HepG2 (cell line): ENCODE measurements around the gene STK39. TPM values are rescaled to one million over a fixed set of nuclear protein-coding genes. Genes with fewer than 3 reads are reported as not detected.

Experiments
- CENPT ChIP-seq: sonication (generic); formaldehyde crosslinking; IDR thresholded peaks from 2 replicates; pipeline ENCODE4 v1.8.0; 2022; ENCODE audit warnings: low read depth, mild to moderate bottlenecking, moderate library complexity, missing genetic modification reagents
- FOXK2 ChIP-seq: fragments of 450-650 bp; IDR thresholded peaks from 2 replicates; pipeline ENCODE4 v1.6.1; 2016
- GATAD2A ChIP-seq: IDR thresholded peaks from 2 replicates; pipeline ENCODE4 v1.6.1; 2016
- MIXL1 ChIP-seq: IDR thresholded peaks from 2 replicates; pipeline ENCODE4 v1.6.1; 2016
- MTF2 ChIP-seq: sonication (generic); formaldehyde crosslinking; IDR thresholded peaks from 2 replicates; pipeline ENCODE4 v1.5.0; 2020; ENCODE audit warnings: missing genetic modification reagents, borderline replicate concordance
- NFKB2 ChIP-seq: sonication (generic); formaldehyde crosslinking; IDR thresholded peaks from 2 replicates; pipeline ENCODE4 v1.4.0; 2020; ENCODE audit warnings: missing genetic modification reagents, borderline replicate concordance
- POLR2A ChIP-seq, 2 experiments: IDR thresholded peaks; 2 replicates each; pipeline ENCODE4 v1.6.1; 2011; ENCODE audit warnings: low read depth in 2 of 2, low read length in 2 of 2, mild to moderate bottlenecking in 1 of 2, moderate library complexity in 1 of 2; ENCODE audit not compliant: insufficient read depth in 1 of 2
- SATB2 ChIP-seq: sonication (generic); formaldehyde crosslinking; IDR thresholded peaks from 2 replicates; pipeline ENCODE4 v1.5.0; 2020; ENCODE audit warnings: missing genetic modification reagents
- SSRP1 ChIP-seq: IDR thresholded peaks from 2 replicates; pipeline ENCODE4 v1.6.1; 2016; ENCODE audit warnings: control low read depth
- ZFP90 ChIP-seq: sonication (generic); formaldehyde crosslinking; IDR thresholded peaks from 2 replicates; pipeline ENCODE4 v1.8.0; 2022; ENCODE audit warnings: missing genetic modification reagents, mild to moderate bottlenecking, inconsistent platforms, borderline replicate concordance
- ZNF232 ChIP-seq: sonication (generic); formaldehyde crosslinking; IDR thresholded peaks from 2 replicates; pipeline ENCODE4 v1.4.0; 2020; ENCODE audit warnings: missing genetic modification reagents, borderline replicate concordance
- ZNF292 ChIP-seq: sonication (generic); formaldehyde crosslinking; IDR thresholded peaks from 2 replicates; pipeline ENCODE4 v1.8.1; 2022; ENCODE audit warnings: mild to moderate bottlenecking, low read depth, missing genetic modification reagents, borderline replicate concordance
- ZNF33A ChIP-seq: sonication (generic); formaldehyde crosslinking; IDR thresholded peaks from 2 replicates; pipeline ENCODE4 v1.5.1; 2020; ENCODE audit warnings: missing genetic modification reagents, mild to moderate bottlenecking, moderate library complexity, borderline replicate concordance
- ZNF33B ChIP-seq: sonication (generic); formaldehyde crosslinking; IDR thresholded peaks from 2 replicates; pipeline ENCODE4 v1.5.1; 2020; ENCODE audit warnings: mild to moderate bottlenecking, missing genetic modification reagents
- ZNF577 ChIP-seq: sonication (generic); formaldehyde crosslinking; IDR thresholded peaks from 2 replicates; pipeline ENCODE4 v1.4.0; 2020; ENCODE audit warnings: mild to moderate bottlenecking, low read depth, missing genetic modification reagents, borderline replicate concordance
- ZNF672 ChIP-seq: sonication (generic); formaldehyde crosslinking; IDR thresholded peaks from 2 replicates; pipeline ENCODE4 v1.8.1; 2022; ENCODE audit warnings: missing genetic modification reagents
- ZNF720 ChIP-seq: sonication (generic); formaldehyde crosslinking; IDR thresholded peaks from 2 replicates; pipeline ENCODE4 v1.4.0; 2020; ENCODE audit warnings: missing genetic modification reagents
- polyA plus RNA-seq, 8 experiments: library from polyadenylated mRNA; depleted of rRNA in 3 of 8; stranded (reverse) in 7 of 8; unstranded in 1 of 8; fragments of >200 nt; fragmentation: Illumina TruSeq in 4 of 8; extraction: Trizol in 4 of 8; gene quantifications; 2 replicates each; pipeline versions ENCODE4 v1.2.1 to v1.2.3, GENCODE V29; 2011 to 2016; ENCODE audit warnings: low read depth in 4 of 8, missing spikeins in 1 of 8, mixed read lengths in 1 of 8; ENCODE audit not compliant: insufficient read depth in 1 of 8
- total RNA-seq, 5 experiments: library from RNA; depleted of rRNA; stranded (reverse); fragments of >200 nt; fragmentation: Illumina TruSeq; extraction: Trizol; gene quantifications; 2 replicates each; pipeline ENCODE4 v1.2.3, GENCODE V29; 2016; ENCODE audit warnings: low read depth in 1 of 5
- TF ChIP-seq, protein P1 (sequence below): sonication (generic); formaldehyde crosslinking; IDR thresholded peaks from 2 replicates; pipeline ENCODE4 v1.5.1; 2020; ENCODE audit warnings: mild to moderate bottlenecking, missing genetic modification reagents, moderate library complexity
- TF ChIP-seq, protein P2 (sequence below): sonication (generic); formaldehyde crosslinking; IDR thresholded peaks from 2 replicates; pipeline ENCODE4 v1.4.0; 2020; ENCODE audit warnings: missing genetic modification reagents
- TF ChIP-seq, protein P3 (sequence below): sonication (generic); formaldehyde crosslinking; IDR thresholded peaks from 2 replicates; pipeline ENCODE4 v1.5.1; 2020; ENCODE audit warnings: missing genetic modification reagents, mild to moderate bottlenecking, borderline replicate concordance
- TF ChIP-seq, protein P4 (sequence below): sonication (generic); formaldehyde crosslinking; IDR thresholded peaks from 2 replicates; pipeline ENCODE4 v1.9.0; 2021; ENCODE audit warnings: missing genetic modification reagents, borderline replicate concordance

The STK39 gene
- total and polyA plus RNA-seq, 2 of the 13 experiments (the other 11 are each of a cell fraction or from before 2014, with no cell fraction given): 27.3 to 38.4 TPM

DNA sequence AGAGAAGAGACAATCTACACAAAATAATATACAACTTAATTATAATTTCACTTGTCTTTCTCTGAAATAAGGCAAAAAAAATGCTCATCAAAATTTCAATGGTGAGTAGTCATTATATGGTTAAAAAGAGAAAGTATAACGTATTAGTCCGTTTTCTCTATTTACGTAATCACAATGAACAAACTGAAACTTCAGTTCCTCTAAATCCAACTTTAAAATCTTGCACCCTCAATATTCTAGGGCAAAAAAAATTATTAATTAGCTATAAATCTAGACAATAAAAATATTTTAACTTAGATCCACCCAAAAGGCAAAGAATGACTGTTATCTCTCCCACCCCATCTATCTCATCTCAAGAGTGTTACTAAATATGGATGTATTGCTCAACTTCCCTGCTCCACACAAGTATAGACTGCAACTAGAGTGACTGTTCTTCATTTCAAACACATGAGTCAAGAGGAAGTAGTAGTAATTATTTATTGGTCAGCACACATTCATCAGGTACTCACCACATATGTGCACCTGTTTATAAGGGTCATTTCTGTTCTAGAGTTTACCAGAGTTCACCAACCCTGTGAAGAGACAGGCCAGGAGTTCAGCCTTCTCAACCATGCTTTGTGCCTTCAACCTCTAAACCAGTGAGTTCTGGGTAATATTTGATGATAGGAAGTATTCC is 36.4 kb downstream of the STK39 start (continued):
- TF ChIP-seq ZNF577 (CRISPR knock-in tag): no peak
- TF ChIP-seq SATB2 (CRISPR knock-in tag): no peak
- no peak for TF ChIP-seq ZNF292 (CRISPR knock-in tag)
- TF ChIP-seq POLR2A (IDR thresholded peaks at IDR 0.05; ENCODE audit: insufficient read depth in 1 of 2, low read depth in 2 of 2, low read length in 2 of 2): no peak
- 0 out of 2 replicates have a peak, but pooled peaks have one; percentile 32 for TF ChIP-seq MIXL1 (CRISPR knock-in tag)
- no peak for TF ChIP-seq FOXK2
- no peak for TF ChIP-seq ZNF672 (CRISPR knock-in tag)
- TF ChIP-seq ZNF33A (CRISPR knock-in tag): no peak
- TF ChIP-seq, protein P1, sequence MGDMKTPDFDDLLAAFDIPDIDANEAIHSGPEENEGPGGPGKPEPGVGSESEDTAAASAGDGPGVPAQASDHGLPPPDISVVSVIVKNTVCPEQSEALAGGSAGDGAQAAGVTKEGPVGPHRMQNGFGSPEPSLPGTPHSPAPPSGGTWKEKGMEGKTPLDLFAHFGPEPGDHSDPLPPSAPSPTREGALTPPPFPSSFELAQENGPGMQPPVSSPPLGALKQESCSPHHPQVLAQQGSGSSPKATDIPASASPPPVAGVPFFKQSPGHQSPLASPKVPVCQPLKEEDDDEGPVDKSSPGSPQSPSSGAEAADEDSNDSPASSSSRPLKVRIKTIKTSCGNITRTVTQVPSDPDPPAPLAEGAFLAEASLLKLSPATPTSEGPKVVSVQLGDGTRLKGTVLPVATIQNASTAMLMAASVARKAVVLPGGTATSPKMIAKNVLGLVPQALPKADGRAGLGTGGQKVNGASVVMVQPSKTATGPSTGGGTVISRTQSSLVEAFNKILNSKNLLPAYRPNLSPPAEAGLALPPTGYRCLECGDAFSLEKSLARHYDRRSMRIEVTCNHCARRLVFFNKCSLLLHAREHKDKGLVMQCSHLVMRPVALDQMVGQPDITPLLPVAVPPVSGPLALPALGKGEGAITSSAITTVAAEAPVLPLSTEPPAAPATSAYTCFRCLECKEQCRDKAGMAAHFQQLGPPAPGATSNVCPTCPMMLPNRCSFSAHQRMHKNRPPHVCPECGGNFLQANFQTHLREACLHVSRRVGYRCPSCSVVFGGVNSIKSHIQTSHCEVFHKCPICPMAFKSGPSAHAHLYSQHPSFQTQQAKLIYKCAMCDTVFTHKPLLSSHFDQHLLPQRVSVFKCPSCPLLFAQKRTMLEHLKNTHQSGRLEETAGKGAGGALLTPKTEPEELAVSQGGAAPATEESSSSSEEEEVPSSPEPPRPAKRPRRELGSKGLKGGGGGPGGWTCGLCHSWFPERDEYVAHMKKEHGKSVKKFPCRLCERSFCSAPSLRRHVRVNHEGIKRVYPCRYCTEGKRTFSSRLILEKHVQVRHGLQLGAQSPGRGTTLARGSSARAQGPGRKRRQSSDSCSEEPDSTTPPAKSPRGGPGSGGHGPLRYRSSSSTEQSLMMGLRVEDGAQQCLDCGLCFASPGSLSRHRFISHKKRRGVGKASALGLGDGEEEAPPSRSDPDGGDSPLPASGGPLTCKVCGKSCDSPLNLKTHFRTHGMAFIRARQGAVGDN: no peak
- no peak for TF ChIP-seq ZNF720 (CRISPR knock-in tag)
- no peak for TF ChIP-seq MTF2 (CRISPR knock-in tag)
- TF ChIP-seq CENPT: no peak
- TF ChIP-seq, protein P2, sequence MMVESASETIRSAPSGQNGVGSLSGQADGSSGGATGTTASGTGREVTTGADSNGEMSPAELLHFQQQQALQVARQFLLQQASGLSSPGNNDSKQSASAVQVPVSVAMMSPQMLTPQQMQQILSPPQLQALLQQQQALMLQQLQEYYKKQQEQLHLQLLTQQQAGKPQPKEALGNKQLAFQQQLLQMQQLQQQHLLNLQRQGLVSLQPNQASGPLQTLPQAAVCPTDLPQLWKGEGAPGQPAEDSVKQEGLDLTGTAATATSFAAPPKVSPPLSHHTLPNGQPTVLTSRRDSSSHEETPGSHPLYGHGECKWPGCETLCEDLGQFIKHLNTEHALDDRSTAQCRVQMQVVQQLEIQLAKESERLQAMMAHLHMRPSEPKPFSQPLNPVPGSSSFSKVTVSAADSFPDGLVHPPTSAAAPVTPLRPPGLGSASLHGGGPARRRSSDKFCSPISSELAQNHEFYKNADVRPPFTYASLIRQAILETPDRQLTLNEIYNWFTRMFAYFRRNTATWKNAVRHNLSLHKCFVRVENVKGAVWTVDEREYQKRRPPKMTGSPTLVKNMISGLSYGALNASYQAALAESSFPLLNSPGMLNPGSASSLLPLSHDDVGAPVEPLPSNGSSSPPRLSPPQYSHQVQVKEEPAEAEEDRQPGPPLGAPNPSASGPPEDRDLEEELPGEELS (CRISPR knock-in tag): peak; percentile 30; the same call in 1 of the 2 replicates
- TF ChIP-seq ZFP90 (CRISPR knock-in tag): no peak
- peak; percentile 91 for TF ChIP-seq GATAD2A (CRISPR knock-in tag)
- TF ChIP-seq, protein P3, sequence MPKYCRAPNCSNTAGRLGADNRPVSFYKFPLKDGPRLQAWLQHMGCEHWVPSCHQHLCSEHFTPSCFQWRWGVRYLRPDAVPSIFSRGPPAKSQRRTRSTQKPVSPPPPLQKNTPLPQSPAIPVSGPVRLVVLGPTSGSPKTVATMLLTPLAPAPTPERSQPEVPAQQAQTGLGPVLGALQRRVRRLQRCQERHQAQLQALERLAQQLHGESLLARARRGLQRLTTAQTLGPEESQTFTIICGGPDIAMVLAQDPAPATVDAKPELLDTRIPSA (CRISPR knock-in tag): no peak
- no peak for TF ChIP-seq ZNF33B
- no peak for TF ChIP-seq NFKB2 (CRISPR knock-in tag)
- no peak for TF ChIP-seq ZNF232
- TF ChIP-seq SSRP1 (CRISPR knock-in tag): no peak
- TF ChIP-seq, protein P4, sequence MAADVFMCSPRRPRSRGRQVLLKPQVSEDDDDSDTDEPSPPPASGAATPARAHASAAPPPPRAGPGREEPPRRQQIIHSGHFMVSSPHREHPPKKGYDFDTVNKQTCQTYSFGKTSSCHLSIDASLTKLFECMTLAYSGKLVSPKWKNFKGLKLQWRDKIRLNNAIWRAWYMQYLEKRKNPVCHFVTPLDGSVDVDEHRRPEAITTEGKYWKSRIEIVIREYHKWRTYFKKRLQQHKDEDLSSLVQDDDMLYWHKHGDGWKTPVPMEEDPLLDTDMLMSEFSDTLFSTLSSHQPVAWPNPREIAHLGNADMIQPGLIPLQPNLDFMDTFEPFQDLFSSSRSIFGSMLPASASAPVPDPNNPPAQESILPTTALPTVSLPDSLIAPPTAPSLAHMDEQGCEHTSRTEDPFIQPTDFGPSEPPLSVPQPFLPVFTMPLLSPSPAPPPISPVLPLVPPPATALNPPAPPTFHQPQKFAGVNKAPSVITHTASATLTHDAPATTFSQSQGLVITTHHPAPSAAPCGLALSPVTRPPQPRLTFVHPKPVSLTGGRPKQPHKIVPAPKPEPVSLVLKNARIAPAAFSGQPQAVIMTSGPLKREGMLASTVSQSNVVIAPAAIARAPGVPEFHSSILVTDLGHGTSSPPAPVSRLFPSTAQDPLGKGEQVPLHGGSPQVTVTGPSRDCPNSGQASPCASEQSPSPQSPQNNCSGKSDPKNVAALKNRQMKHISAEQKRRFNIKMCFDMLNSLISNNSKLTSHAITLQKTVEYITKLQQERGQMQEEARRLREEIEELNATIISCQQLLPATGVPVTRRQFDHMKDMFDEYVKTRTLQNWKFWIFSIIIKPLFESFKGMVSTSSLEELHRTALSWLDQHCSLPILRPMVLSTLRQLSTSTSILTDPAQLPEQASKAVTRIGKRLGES: no peak
